NCI-H226 (cell line): ENCODE measurements around the gene SUN3.
"Not testable (repeated sequence)": the region's sequence is repeated elsewhere in the genome, so short reads cannot be mapped to it uniquely, and the experiment has no call there.

Experiments
- DNase-seq: peaks from one replicate; pipeline ENCODE4 v3.0.0-alpha.2; 2015

Gene SUN3

DNA sequence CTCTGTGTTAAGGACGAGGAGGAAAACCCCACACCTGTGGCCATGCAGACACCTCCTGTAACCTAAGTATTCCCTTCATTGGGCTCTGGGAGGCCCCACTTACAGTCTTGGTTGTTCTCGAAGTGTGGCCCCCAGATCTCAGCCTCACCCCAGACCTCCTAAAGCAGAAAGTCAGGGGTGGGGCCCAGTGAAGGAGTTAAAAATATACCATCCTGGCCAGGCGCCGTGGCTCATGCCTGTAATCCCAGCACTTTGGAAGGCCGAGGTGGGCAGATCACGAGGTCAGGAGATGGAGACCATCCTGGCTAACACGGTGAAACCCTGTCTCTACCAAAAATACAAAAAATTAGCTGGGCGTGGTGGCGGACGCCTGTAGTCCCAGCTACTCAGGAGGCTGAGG, 86.3 kb downstream of the SUN3 start:
- not testable (repeated sequence) for DNase-seq

DNA sequence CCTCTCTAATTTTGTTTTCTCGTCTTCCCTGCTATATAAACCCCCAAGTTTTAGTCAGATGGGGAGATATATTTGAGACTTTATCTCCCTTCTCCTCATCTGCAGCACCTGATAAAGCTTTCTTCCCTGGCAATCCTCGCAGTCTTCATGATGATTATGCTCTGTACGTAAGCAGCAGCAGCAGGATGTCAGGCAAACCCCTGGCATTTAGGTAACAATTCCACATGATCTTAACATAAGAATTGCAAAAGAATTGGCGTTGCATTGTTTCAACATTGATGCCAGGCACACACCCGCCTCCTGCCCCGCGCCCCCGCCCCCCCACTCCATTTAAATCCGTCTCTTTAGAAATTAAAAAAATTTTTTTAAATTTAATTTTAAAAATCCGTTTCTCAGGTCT, 86.8 kb downstream of the SUN3 start:
- no peak for DNase-seq

DNA sequence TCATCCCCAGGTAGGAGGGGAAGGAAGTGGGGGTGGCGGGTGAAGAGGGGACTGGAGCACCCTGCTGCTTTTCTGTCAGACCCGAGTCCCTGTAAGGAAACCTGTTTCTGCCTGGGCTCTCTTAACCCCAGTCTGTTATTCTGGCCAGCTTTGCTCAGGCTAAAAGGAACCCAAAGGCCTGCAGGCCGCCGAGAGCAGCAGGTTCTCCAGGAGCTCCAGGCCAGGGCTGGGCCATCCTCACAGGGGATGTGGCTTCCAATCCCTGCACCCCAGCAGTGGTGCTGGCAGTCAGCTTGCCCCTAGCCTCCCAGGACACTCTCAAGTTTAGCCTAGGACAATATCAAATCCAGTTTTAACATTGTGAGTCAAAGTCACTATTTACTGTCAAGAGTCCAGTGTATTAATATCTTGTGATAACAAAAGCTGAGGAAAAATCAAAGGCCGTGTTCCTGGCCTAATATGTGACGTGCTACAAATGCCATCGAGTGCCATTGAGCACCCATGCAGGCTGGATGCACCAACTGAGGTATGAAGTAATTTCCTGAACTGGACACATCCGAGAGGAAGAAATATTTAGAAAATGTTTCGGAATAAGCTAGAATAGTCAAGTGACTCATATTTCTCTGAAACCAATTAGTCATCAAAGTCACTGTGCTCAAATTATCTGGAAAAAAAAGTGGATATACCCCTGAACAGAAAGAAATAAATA, 87.6 kb downstream of the SUN3 start:
- DNase-seq = peak; percentile 57

DNA sequence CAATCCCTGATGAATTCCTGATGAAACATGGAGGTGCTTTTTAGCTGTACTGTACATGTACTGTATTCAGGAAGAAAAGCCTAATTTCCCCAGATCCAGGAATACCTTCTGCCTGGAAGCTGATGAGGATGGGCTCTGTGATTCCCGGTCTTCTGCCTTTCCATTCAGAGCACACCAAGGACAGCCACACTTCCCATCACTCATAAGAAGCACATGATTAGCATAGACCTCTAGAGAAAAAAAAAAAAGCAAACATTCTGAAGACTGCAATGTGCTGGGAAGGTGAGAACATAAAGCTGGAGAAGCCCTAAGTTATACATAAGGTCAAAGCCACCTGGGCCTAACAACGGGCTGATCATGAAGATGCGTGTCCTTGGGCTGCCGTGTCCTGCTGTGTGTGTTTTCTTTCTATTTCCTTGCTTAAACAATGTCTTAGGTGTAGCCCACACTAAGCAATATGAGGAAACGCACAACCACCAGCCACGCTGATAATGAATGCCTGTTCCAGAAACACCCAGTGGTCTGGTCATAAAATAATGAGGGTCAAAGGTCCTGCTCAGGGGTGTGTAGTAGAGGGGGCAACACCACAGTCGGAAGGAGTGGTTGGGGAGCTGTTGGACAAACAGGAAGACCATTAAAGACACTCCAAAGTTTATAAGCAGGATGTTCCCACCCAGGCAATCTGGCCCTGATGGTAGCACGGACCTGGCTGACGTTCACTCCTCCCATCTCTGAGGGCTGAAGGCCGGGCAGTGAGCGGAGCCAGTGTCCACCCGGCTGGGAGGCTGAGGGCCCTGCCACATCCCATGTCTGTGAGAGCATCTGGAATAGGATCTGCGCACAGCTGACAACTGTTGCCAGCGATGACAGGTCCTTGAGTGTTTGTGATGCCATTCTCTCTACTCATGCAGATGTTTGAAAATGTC, 88.6 kb downstream of the SUN3 start:
- DNase-seq = no peak

DNA sequence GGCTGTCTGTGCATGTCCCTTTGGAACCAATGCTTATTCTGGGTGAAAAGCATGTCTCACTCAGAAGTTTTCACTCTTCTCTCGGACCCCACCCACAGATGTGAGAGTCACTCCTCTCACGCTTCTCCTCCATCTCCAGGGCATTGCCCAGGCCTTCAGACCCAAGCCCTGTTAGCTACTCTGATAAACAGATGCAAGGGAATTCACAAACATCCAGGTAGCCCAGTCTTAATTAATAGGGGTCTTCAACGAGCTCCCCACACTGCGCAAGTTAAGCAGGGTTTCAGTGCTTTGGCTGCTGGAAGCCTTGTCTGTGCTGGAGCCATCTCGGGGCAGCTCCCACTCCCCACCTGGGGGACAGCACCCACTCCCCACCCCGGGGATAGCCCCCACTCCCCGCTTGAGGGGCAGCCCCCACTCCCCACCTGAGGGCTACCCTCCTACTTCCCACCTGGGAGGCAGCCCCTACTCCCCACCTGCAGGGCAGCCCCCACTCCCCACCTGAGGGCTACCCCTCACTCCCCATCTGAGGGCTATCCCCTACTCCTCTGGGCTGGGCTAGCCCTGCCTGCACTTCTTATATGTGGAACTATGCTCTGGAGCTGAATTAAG, 89.4 kb downstream of the SUN3 start:
- no peak for DNase-seq

DNA sequence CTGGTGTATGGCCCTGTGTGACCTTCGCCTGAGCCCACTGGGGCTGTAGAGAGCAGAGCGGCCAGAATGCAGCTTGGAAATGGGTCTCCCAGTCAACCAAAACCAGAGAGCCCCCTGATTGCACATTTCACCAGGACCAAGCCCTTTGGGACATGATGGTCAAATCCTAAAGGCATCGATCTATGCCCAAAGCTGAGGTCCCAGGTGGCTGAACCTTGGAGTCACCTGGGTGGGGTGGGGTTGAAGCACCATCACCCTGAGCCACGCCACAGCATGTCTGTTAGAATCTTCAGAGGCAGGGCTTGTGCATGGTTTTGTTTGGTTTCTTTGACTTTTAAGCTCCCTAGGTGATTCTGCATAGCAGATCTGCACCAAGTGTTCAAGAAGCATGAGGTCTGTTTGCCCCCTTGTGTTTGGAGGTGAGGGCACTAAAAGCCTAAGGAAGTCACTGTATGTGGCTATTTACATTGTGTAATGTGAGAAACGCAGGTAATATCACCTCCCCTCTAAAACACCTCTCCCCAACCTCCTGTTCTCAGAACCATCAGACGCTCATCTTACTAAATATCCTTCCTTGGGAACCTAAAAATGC, 90.2 kb downstream of the SUN3 start:
- no peak for DNase-seq

DNA sequence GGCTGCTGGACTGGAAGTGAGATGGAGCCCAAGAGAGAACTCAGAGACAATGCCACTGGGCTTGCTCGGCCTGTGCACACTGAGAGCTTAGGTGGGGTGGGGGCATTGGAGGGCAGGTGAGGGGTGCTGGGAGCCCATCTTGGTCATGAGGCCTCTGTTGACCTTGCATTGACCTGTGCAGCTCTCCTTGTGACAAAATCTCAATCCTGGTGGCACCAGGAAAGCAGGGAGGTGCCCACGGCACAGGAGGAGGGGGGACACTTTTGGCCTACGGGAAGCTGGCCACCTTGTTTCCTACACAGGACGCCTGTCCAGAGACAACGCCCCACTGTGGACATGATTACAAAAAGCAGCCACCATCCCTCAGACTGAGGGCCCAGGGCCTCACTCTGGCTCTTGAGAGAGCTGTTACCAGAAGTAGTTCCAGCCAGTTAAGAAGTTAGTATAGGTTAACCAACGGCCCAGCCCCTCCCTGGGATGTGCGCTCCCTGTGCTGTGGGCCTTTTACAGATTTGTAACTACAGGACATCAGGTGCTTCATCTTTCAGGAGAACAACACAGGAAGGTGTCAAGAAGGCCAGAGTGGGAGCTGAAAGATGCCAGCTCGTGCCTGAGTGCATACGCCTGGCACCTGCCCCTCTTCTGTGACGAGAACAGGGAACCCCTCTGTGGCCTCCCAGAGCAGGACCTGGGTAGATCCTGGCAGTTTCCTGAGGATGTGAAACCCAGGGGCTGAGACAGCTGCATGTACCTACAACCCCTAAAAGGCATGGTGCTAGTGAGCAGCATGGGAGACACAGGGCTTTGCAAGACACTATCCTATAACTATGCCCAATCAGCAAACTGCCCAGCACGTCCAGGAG, 91.0 kb downstream of the SUN3 start:
- no peak for DNase-seq
